H9 (cell line): ENCODE results near the gene EPHA3. TPM values are rescaled to one million over a fixed set of nuclear protein-coding genes. Genes with fewer than 3 reads are reported as not detected.

Experiments
- DNase-seq: peaks from one replicate; pipeline ENCODE4 v3.0.0-alpha.2; 2017
- H2AFZ ChIP-seq: one replicate; pipeline ENCODE4 v1.6.1; 2013; ENCODE audit warnings: mild to moderate bottlenecking, low read length, control low read depth, moderate library complexity
- H2AK5ac ChIP-seq: 2 replicates; pipeline ENCODE4 v1.6.1; 2013; ENCODE audit warnings: low read length, control low read depth, mixed read lengths; ENCODE audit not compliant: insufficient read length
- H2BK120ac ChIP-seq: one replicate; pipeline ENCODE4 v1.6.1; 2013; ENCODE audit warnings: low read depth, mild to moderate bottlenecking, low read length, control low read depth, inconsistent platforms; ENCODE audit not compliant: poor library complexity, severe bottlenecking
- H2BK12ac ChIP-seq: 2 replicates; pipeline ENCODE4 v1.6.1; 2013; ENCODE audit warnings: low read length, control low read depth, mixed read lengths, low read depth; ENCODE audit not compliant: insufficient read length
- H2BK15ac ChIP-seq: 2 replicates; pipeline ENCODE4 v1.6.1; 2013; ENCODE audit warnings: low read depth, low read length, control low read depth
- H2BK20ac ChIP-seq: one replicate; pipeline ENCODE4 v1.6.1; 2013; ENCODE audit warnings: low read depth, mild to moderate bottlenecking, low read length, control low read depth, inconsistent platforms; ENCODE audit not compliant: poor library complexity, severe bottlenecking
- H2BK5ac ChIP-seq: 2 replicates; pipeline ENCODE4 v1.6.1; 2013; ENCODE audit warnings: low read length, control low read depth, mixed read lengths; ENCODE audit not compliant: insufficient read length
- H3K14ac ChIP-seq: 2 replicates; pipeline ENCODE4 v1.6.1; 2013; ENCODE audit warnings: low read length, control low read depth; ENCODE audit not compliant: insufficient read depth
- H3K18ac ChIP-seq: 2 replicates; pipeline ENCODE4 v1.6.1; 2013; ENCODE audit warnings: low read depth, mild to moderate bottlenecking, mixed read lengths, low read length, control low read depth; ENCODE audit not compliant: insufficient read length
- H3K23ac ChIP-seq: 2 replicates; pipeline ENCODE4 v1.6.1; 2013; ENCODE audit warnings: low read length, control low read depth, mixed read lengths, low read depth; ENCODE audit not compliant: insufficient read length
- H3K23me2 ChIP-seq: 2 replicates; pipeline ENCODE4 v1.6.1; 2013; ENCODE audit warnings: low read depth, mild to moderate bottlenecking, mixed read lengths, low read length, control low read depth; ENCODE audit not compliant: insufficient read length, poor library complexity, severe bottlenecking
- H3K27ac ChIP-seq: 2 replicates; pipeline ENCODE4 v1.5.1; 2013; ENCODE audit warnings: low read length, control low read depth, mixed read lengths, low read depth; ENCODE audit not compliant: insufficient read length
- H3K27me3 ChIP-seq: 2 replicates; pipeline ENCODE4 v1.6.1; 2013; ENCODE audit warnings: low read length, control low read depth, inconsistent platforms; ENCODE audit not compliant: insufficient read depth
- H3K4ac ChIP-seq: 2 replicates; pipeline ENCODE4 v1.6.1; 2013; ENCODE audit warnings: low read depth, mild to moderate bottlenecking, control low read depth, inconsistent platforms, low read length, moderate library complexity
- H3K4me1 ChIP-seq: 2 replicates; pipeline ENCODE4 v1.6.1; 2013; ENCODE audit warnings: low read length, control low read depth, inconsistent platforms; ENCODE audit not compliant: insufficient read depth
- H3K4me2 ChIP-seq: 2 replicates; pipeline ENCODE4 v1.6.1; 2013; ENCODE audit warnings: low read length, control low read depth, mixed read lengths; ENCODE audit not compliant: insufficient read length, insufficient read depth
- H3K56ac ChIP-seq: 2 replicates; pipeline ENCODE4 v1.6.1; 2013; ENCODE audit warnings: low read depth, mild to moderate bottlenecking, mixed read lengths, low read length, control low read depth; ENCODE audit not compliant: insufficient read length
- H3K79me1 ChIP-seq: 2 replicates; pipeline ENCODE4 v1.6.1; 2013; ENCODE audit warnings: low read depth, mild to moderate bottlenecking, moderate library complexity, low read length, control low read depth, inconsistent platforms; ENCODE audit not compliant: insufficient read depth, poor library complexity, severe bottlenecking
- H3K79me2 ChIP-seq: 2 replicates; pipeline ENCODE4 v1.6.1; 2013; ENCODE audit warnings: low read length, control low read depth, inconsistent platforms; ENCODE audit not compliant: insufficient read depth
- H3K9ac ChIP-seq: 2 replicates; pipeline ENCODE4 v1.6.1; 2013; ENCODE audit warnings: low read length, control low read depth, mixed read lengths; ENCODE audit not compliant: insufficient read length; ENCODE audit errors: extremely low read depth
- H3K9me3 ChIP-seq: one replicate; pipeline ENCODE4 v1.6.1; 2013; ENCODE audit warnings: low read depth, low read length, inconsistent platforms; ENCODE audit not compliant: control insufficient read depth
- H3T11ph ChIP-seq: one replicate; pipeline ENCODE4 v1.6.1; 2013; ENCODE audit warnings: mild to moderate bottlenecking, low read length, control low read depth, inconsistent platforms
- H4K20me1 ChIP-seq: one replicate; pipeline ENCODE4 v1.6.1; 2013; ENCODE audit not compliant: control insufficient read depth, insufficient read length, insufficient read depth
- H4K5ac ChIP-seq: 2 replicates; pipeline ENCODE4 v1.6.1; 2013; ENCODE audit warnings: low read depth, mild to moderate bottlenecking, mixed read lengths, low read length, control low read depth; ENCODE audit not compliant: insufficient read length
- H4K8ac ChIP-seq: replicated peaks from 2 replicates; pipeline ENCODE4 v1.6.1; 2013; ENCODE audit warnings: low read length, control low read depth, mixed read lengths, low read depth; ENCODE audit not compliant: insufficient read length
- H4K91ac ChIP-seq: 2 replicates; pipeline ENCODE4 v1.6.1; 2013; ENCODE audit warnings: low read depth, mild to moderate bottlenecking, moderate library complexity, mixed read lengths, low read length, control low read depth; ENCODE audit not compliant: insufficient read length
- H3K27ac Mint-ChIP-seq, 3 experiments: 2 replicates in 2 of 3; 3 replicates in 1 of 3; pipeline ENCODE4 v1.8.0; 2020 to 2021; ENCODE audit warnings: mixed read lengths in 3 of 3, mild to moderate bottlenecking in 1 of 3, moderate library complexity in 1 of 3
- H3K27me3 Mint-ChIP-seq: 2 replicates; pipeline ENCODE4 v1.8.0; 2021; ENCODE audit warnings: low read depth, mild to moderate bottlenecking, moderate library complexity, mixed read lengths
- H3K36me3 Mint-ChIP-seq, 3 experiments: 2 replicates in 2 of 3; 3 replicates in 1 of 3; pipeline ENCODE4 v1.8.0; 2020 to 2021; ENCODE audit warnings: low read depth in 3 of 3, mixed read lengths in 3 of 3; ENCODE audit not compliant: insufficient read depth in 1 of 3
- H3K4me1 Mint-ChIP-seq, 2 experiments: 2 replicates each; pipeline ENCODE4 v1.8.0; 2020; ENCODE audit warnings: mixed read lengths in 2 of 2
- H3K4me3 Mint-ChIP-seq, 2 experiments: 2 replicates in 1 of 2; 3 replicates in 1 of 2; pipeline ENCODE4 v1.8.0; 2020 to 2021; ENCODE audit warnings: mild to moderate bottlenecking in 2 of 2, mixed read lengths in 2 of 2, moderate library complexity in 1 of 2
- H3K9me3 Mint-ChIP-seq, 2 experiments: 2 replicates in 1 of 2; 3 replicates in 1 of 2; pipeline ENCODE4 v1.8.0; 2020; ENCODE audit warnings: mild to moderate bottlenecking in 2 of 2, mixed read lengths in 2 of 2, moderate library complexity in 1 of 2
- CTCF ChIP-seq: fragments of 200-600 bp; sonication (generic); conservative IDR thresholded peaks from 3 replicates; pipeline ENCODE4 v1.8.0; 2021; ENCODE audit warnings: antibody characterized with exemption, mild to moderate bottlenecking
- WGBS: extraction: QIAGEN DNeasy Blood & Tissue Kit; methylation state at CpG from one replicate; pipeline ENCODE4 v1.1.7; 2013; ENCODE audit warnings: missing lambda C conversion rate, low lambda C conversion rate, mixed read lengths; ENCODE audit not compliant: insufficient read length; ENCODE audit errors: extremely low coverage; 5-methylcytosine and 5-hydroxymethylcytosine counted together
- total RNA-seq: library from RNA; stranded (reverse); gene quantifications from 2 replicates; pipeline ENCODE4 v1.2.1, GENCODE V29; 2021

The EPHA3 gene
- total RNA-seq, 1 experiment from 2014 or later, result 0.66 TPM

GRCh38 chr3:89434621-89435380 is 327.4 kb downstream of the EPHA3 start:
- no peak overlapping the region for H3K14ac ChIP-seq
- no peak overlapping the region for H2BK20ac ChIP-seq
- H3K23ac ChIP-seq, result no peak overlapping the region
- H3K27ac Mint-ChIP-seq, result no peak overlapping the region
- H2BK15ac ChIP-seq, result no peak overlapping the region
- no peak for TF ChIP-seq CTCF
- H3K79me2 ChIP-seq, result no peaks in the 10 kb centered on the region
- H3K9me3 ChIP-seq, result no peaks in the 10 kb centered on the region
- no CpG with 5 or more reads among the region's 7 CpGs for WGBS
- H3K4ac ChIP-seq, result no peak overlapping the region
- H3K36me3 Mint-ChIP-seq, result no peaks in the 10 kb centered on the region
- no peaks in the 10 kb centered on the region for H4K20me1 ChIP-seq
- H3K27me3 ChIP-seq, result no peaks in the 10 kb centered on the region
- H3K4me1 ChIP-seq, result no peaks in the 10 kb centered on the region
- H3K18ac ChIP-seq, result no peak overlapping the region
- no peak overlapping the region for H4K8ac ChIP-seq
- H3K9ac ChIP-seq, result no peak overlapping the region
- H2AK5ac ChIP-seq, result no peak overlapping the region
- no peak overlapping the region for H2BK12ac ChIP-seq
- no peak overlapping the region for H2AFZ ChIP-seq
- H3K27ac ChIP-seq, result no peak overlapping the region
- no peaks in the 10 kb centered on the region for H3K27me3 Mint-ChIP-seq
- peaks cover 0 to 3% of the 10 kb centered on the region in 2 experiments; a peak in 1 of 4 replicates for H3K4me1 Mint-ChIP-seq
- no peak for DNase-seq
- H3K4me2 ChIP-seq, result no peak overlapping the region
- no peaks in the 10 kb centered on the region for H3K79me1 ChIP-seq
- no peak overlapping the region for H3K4me3 Mint-ChIP-seq
- H2BK120ac ChIP-seq, result no peak overlapping the region
- no peaks in the 10 kb centered on the region for H3K23me2 ChIP-seq
- H2BK5ac ChIP-seq, result no peak overlapping the region
- no peak overlapping the region for H3K56ac ChIP-seq
- no peak overlapping the region for H3T11ph ChIP-seq
- H3K9me3 Mint-ChIP-seq, result no peaks in the 10 kb centered on the region
- no peak overlapping the region for H4K5ac ChIP-seq
- H4K91ac ChIP-seq, result no peak overlapping the region
